GM19372 (cell line): ENCODE data around the gene NPC1.
A peak's percentile ranks its signal among the peaks of the same experiment; 100 is the strongest.
"Not testable (repeated sequence)": the region's sequence is repeated elsewhere in the genome, so short reads cannot be mapped to it uniquely, and the experiment has no call there.

Experiments
- ATAC-seq: cut with Tn5 transposase; IDR thresholded peaks from one replicate; pipeline ENCODE4 v1.9.1; 2021; ENCODE audit warnings: mild to moderate bottlenecking, low read depth, moderate library complexity; ENCODE audit not compliant: unreplicated experiment

Gene NPC1

DNA sequence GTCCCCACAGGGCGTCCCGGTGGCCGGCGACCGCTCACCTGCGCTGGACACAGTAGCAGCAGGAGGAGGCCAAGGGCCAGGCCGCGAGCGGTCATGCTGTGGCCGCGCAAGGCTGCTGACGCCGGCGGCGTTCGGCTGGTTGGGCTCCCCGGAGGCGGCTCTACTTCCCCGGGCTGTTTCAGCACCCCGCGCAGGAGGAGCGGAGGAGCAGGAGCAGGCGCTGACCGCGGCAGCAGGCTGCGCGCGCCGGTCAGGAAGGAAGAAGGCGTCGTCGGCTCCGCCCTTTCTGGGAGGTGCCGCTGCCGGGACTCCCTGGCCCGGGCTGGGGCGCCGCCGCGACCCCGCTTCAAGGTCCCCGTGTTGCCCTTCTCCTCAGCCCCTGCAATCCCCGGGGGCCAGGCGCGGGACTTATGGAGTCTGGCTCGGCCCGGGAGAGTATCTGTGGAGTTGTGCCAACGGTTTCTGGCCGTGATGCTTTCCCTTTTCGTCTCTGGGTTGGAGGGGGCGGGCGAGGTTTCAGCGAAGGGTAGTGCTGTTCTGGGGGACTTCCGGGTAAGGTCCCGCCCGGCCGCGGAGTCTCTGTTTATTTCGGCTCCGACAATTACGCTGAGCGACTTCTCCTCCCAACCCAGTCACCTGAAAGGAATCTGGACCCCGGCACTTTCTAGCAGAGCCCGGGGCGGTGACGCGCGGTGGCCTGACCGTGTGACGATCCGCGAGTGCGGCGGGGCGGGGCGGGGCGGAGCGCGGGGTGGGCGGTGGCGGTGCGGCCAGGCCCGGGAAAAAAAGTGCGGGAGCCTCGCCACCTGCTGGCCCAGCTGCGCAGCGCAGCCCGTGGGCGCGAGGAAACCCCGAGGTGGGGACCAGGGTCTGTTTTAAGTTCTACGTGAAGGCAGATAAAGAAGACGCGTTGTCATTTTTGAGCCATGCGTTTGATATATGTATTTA, at the start of gene NPC1:
NPC1 (minus strand) TSS at position 258 of the 948 bp plus-strand sequence; CDS start at position 95, 163 bp downstream.
- ATAC-seq, result peak; percentile 89

- ATAC-seq, result no peak
Observed at GRCh38 chr18:23636071-23636399, 49.7 kb upstream of the NPC1 start.

GRCh38 chr18:23635283-23636070, 49.2 kb upstream of the NPC1 start:
- ATAC-seq, result no peak

- no peak for ATAC-seq
Observed at GRCh38 chr18:23634692-23635091, 48.4 kb upstream of the NPC1 start.

DNA sequence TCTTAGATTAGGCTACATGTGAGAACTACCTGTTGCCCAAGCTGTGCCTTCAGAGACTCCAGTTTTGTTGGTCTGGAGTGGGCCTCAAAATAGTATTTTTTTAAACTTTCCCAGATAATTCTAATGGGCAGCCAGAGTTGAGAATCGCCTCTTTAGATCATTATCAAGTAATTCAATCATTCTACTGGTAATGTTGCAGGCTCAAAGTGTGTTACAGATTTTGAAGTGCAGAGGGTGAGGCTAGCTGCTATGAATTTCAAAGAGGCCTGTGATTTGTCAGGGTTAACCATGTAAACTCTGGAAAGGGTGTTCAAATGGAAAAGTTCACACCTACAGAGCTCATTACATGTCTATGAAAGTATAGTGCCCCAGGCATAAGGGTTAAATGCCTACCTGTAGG, 46.3 kb upstream of the NPC1 start:
- ATAC-seq, result no peak

DNA sequence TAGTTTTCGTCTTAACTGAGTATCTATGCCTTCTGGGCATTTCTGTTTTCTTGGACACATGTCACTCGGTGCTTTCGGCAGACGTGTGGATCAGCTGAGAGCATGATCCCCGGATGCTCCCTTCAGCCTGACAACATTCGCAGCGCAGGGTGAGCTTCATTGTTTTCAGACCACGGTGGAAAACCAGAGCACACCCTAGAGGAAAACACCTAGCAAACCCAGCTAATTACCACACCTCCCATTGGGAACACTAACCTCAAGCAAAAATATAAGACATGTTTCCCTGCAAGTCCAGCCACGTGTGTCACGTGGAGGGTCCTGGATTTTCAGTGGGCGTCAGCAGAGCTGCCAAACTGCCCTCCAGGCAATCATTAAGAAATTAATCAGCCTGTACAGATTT, 45.4 kb upstream of the NPC1 start:
- no peak for ATAC-seq

DNA sequence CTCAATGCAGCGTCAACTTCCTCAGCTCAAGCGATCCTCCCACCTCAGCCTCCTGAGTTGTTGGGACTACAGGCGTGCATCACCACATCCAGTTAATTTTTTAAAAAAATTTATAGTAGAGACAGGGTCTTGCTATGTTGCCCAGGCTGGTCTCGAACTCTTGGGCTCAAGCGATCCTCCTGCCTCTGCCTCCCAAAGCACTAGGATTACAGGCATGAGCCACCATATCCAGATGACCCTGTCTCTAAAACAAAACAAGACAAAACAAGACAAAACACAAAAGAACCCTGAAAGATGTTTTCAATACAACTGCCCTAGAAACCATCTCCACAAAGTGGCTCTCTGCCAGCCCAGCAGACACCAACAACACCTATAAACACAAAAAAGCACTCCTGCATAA, 45.0 kb upstream of the NPC1 start:
- ATAC-seq, result no peak

DNA sequence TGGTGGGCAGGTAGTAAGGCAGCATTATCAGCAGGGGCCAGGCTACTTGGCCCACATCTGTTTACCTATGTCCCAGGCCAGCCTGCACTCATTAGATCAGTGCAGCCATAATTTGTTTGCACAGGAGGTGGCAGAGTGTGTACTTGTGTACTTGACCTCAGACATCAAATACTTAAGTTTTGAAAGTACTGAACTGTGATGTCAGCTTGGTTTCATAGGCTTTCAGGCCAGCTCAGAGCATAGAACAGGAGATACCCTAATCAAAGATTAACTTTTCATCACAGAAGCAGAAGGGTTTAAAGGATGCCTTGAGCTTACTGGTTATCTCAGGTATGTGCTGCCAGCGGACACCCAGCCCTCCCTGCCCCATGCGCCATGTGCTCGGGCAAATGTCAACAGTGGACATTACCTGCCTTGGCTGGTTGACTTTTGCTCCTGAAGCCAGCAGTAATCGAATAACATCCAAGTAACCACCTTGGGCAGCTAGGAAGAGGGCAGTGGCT, 43.2 kb upstream of the NPC1 start:
- peak; percentile 97 for ATAC-seq

GRCh38 chr18:23627970-23628369, 41.7 kb upstream of the NPC1 start:
- no peak for ATAC-seq

DNA sequence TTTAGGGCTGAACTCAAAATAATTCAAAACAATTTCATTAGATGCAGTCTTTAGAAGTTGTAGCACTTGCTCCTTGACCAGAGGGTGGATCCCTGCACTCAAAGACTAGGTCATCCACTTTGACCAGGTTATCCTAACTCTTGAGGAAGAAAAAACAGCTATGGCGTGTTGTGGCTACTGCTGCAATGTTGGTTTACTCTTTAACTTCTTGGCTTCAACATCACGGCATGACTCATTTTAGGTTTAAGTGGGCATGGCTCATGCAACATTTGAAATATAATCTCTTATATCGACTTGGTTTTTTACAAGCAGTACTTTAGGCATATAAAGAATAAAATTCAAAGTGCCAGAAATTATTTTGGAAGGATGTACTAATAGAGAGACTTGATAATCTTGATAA, 41.0 kb upstream of the NPC1 start:
- ATAC-seq, result no peak

DNA sequence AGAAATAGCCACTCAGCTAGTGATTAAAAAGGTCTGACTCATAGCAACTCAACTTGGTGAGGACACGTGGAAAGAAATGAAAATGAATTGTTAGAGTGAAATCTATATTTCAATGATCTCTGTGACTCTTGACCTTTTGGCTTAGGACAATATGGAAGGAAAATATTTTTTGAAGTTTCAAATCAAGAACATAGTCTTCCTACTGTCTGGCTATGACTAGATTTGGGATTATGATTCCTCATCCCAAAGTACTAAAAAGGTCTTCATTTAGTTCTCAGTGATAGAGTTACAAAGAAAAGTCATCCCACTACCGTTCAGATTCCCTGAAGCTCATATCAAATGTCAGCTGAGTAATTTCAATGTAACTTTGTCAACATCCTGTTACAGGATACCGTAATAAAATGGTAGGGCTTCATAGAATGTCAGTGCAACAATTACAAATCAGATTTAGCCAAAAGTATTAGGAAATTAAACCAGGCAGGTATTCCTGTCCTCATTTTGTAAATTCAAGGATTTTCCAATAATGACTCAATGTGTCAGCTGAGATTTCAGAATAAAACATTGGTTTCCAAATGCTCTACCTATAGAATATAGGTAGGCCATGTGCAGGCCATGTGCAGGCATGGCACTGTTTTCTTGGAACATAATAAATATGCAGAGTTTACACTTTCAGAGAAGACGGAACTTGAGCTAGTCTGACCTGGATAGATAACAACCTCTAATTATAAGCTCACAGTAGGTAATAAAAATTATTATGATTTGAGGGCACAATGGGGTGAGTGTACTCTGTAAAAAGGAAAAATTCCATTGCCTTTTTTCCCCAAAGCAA, 40.4 kb upstream of the NPC1 start:
- ATAC-seq, result no peak

DNA sequence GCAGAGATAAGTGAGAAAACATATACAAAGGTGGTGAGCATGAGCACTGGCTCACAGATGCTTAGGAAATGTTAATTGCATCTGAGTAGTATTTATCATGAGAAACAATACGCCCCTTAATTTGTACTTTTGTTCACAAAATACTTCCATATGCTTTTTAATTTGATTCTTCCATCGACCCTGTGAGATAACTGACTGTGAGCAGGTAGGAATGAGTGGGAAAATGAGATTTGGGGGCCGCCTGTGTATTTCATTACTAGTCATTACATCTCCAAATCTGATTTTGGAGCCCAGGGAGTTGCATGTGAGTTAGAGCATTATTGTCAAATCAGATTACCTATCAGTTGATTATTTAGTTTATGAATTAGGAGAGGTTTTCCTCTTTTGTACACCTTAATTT, 36.7 kb upstream of the NPC1 start:
- ATAC-seq, result no peak

DNA sequence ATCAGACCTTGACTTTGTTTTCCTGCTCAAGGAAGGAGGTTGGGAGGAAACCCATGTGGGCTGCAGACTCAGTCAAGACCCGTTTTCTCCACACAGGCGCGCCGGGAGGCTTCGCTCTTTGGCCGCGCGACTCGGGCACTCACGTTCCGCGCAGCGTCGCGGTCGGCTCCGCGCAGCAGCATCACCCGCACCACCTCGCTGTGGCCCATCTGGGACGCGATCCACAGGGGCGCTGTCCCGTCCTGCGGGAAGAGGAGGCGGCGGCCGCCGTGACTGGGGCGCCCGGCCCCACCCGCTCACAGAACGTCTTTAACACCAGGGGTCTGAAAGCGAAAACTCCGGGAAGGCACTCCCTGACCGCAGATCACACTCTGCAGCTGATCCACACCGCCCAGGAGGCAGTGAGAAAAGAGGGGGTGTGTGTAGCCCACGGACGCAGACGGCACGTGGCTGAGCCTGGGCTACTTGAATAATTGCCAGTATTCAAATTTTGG, 33.1 kb upstream of the NPC1 start:
- ATAC-seq, result peak; percentile 21

DNA sequence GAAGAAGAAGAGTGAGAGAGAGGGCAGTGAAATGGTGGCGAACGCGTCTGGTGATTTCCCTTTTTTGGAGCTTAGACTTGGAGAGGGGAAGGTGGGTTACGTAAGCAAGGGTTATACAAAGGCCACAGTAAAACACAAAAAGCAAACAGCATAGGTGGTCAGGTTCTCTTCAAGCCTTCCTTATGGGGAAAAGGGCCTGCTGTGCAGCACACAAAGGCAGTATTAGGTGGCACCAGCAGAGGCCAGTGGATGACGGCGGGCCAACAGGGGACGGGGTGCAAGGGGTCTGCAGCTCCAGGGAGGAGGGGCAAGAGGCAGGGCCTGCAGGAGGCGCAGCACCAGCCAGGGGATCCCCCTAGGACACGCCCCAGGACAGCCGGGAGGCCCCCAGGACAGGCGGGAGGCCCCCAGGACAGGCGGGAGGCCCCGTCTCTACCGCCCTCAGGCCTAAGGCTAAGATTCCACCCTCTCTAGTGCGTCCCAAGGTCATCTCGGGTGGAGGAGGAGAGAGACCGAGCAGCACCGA, 32.6 kb upstream of the NPC1 start:
- ATAC-seq, result peak; percentile 36

DNA sequence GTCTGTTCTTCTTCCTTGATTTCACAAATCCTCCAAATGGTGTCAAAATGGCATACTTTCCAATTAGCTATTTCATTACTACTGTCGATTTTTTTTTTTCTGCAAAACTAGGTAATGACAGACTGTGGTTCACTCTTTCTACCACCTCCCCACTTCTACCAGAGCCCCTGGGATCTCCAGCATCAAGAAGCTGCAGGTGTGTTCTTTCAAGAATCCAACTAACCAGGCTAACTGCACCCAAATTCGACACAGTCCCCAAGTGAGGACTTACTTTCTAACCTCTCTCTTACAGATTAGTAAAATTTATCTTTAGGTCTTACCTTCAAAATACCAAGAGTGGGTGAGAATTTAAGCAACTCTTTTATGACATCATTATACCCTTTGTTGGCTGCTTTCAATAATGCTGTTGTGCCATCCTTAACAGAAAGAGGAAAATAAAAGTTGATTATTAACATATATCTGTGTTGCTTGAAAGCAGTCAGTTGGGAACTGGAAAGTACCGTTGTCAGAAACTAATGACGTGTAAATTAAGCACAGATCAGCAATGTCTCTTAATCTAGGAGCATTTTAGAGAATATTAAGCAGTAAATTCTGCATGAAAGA, 31.2 kb upstream of the NPC1 start:
- ATAC-seq, result peak; percentile 47

DNA sequence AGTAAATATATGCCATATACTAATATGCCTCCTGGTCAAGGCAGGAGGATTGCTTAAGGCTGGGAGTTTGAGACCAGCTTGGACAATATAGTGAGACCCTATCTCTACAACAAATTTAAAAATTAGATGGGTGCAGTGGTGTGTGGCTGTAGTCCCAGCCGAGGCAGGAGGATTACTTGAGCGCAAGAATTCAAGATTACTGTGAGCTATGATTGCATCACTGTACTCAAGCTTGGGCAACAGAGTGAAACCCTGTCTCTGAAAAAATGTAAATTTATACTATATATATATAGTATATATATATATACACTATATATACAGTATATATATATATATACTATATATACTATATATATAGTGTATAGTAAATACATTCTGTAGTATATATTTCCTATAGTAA, 30.0 kb upstream of the NPC1 start:
- no peak for ATAC-seq

DNA sequence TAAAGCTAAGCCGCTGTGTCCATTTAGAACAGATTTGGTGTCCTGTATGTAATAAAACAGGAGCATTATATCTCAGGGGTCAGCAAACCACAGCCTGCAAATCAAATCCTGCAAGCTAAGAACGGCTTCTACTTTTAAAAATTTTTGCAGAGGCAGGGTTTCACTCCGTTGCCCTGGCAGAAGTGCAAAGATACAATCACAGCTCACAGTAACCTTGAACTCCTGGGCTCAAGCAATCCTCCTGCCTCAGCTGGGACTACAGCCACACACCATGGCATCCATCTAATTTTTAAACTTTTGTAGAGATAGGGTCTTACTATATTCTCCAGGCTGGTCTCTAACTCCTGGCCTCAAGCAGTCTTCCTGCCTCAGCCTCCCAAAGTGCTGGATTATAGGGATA, 28.6 kb upstream of the NPC1 start:
- ATAC-seq, result no peak

DNA sequence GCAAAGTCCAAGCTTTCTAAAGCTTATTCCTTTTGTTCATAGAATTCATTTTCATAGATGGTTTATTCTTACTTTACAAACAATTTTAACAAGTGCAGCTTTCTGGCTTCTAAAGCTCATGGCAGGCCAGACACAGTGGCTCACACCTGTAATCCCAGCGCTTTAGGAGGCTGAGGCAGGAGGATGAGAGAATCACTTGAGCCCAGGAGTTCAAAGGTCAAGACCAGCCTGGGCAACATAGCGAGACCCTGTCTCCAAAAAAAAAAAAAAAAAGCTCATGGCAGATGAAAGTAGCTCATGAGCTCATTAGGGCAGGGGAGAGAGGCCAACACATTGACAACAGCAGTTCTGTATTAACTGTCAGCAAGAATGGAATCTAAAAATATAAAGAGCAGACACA, 28.1 kb upstream of the NPC1 start:
- no peak for ATAC-seq

DNA sequence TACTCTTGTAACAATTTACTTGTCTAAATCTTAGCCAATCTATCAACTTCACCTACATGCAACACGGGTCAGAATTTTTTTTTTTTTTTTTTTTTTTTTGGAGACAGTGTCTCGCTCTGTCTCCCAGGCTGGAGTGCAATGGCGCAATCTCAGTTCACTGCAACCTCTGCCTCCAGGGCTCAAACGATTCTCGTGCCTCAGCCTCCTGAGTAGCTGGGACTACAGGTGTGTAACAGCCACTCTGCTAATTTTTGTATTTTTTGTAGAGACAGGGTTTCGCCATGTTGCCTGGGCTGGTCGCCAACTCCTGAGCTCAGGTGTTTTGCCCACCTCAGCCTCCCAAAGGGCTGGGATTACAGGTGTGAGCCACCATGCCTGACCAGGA, 26.8 kb upstream of the NPC1 start:
- ATAC-seq, result not testable (repeated sequence)
